Smooth muscle cell of the brain vasculature (primary cell): ENCODE data around the gene C1GALT1C1.

Experiments used
- DNase-seq: peaks from one replicate; pipeline ENCODE4 v3.0.0-alpha.2; 2012; ENCODE audit warnings: low read depth, low spot score

Gene C1GALT1C1

GRCh38 chrX:120585702-120586101, 44.2 kb downstream of the C1GALT1C1 start:
- DNase-seq, result no peak
